PFSK-1 (cell line): ENCODE measurements around the gene SEMA3A. TPM values are rescaled to one million over a fixed set of nuclear protein-coding genes. Genes with fewer than 3 reads are reported as not detected.

Source experiments
- FOXP2 ChIP-seq: optimal IDR thresholded peaks from 2 replicates; pipeline ENCODE3; 2011; ENCODE audit warnings: borderline replicate concordance, control low read depth, inconsistent platforms; ENCODE audit not compliant: insufficient read depth; ENCODE audit errors: extremely low read length, extremely low read depth
- POLR2AphosphoS5 ChIP-seq: IDR thresholded peaks from 2 replicates; pipeline ENCODE4 v1.6.1; 2012; ENCODE audit warnings: low read depth, mild to moderate bottlenecking, control low read depth, low read length, moderate library complexity
- REST ChIP-seq, 2 experiments: IDR thresholded peaks; 2 replicates each; pipeline versions ENCODE4 v1.6.1 to v1.8.0; 2011 to 2012; ENCODE audit warnings: low read depth in 2 of 2, low read length in 2 of 2, control low read depth in 1 of 2, inconsistent platforms in 1 of 2, mild to moderate bottlenecking in 1 of 2, moderate library complexity in 1 of 2; ENCODE audit not compliant: insufficient read depth in 1 of 2
- SIN3A ChIP-seq: IDR thresholded peaks from 2 replicates; pipeline ENCODE4 v1.6.1; 2012; ENCODE audit warnings: mild to moderate bottlenecking, low read length, moderate library complexity, borderline replicate concordance; ENCODE audit not compliant: insufficient read depth
- TAF1 ChIP-seq: IDR thresholded peaks from 2 replicates; pipeline ENCODE4 v1.6.1; 2012; ENCODE audit warnings: low read length, control low read depth, borderline replicate concordance; ENCODE audit not compliant: insufficient read depth
- polyA plus RNA-seq: library from polyadenylated mRNA; unstranded; fragments of >200 nt; gene quantifications from one replicate; pipeline ENCODE4 v1.2.1, GENCODE V29; 2012; ENCODE audit warnings: low read depth, missing spikeins; ENCODE audit not compliant: insufficient read length

SEMA3A gene
- polyA plus RNA-seq = 25.1 TPM

DNA sequence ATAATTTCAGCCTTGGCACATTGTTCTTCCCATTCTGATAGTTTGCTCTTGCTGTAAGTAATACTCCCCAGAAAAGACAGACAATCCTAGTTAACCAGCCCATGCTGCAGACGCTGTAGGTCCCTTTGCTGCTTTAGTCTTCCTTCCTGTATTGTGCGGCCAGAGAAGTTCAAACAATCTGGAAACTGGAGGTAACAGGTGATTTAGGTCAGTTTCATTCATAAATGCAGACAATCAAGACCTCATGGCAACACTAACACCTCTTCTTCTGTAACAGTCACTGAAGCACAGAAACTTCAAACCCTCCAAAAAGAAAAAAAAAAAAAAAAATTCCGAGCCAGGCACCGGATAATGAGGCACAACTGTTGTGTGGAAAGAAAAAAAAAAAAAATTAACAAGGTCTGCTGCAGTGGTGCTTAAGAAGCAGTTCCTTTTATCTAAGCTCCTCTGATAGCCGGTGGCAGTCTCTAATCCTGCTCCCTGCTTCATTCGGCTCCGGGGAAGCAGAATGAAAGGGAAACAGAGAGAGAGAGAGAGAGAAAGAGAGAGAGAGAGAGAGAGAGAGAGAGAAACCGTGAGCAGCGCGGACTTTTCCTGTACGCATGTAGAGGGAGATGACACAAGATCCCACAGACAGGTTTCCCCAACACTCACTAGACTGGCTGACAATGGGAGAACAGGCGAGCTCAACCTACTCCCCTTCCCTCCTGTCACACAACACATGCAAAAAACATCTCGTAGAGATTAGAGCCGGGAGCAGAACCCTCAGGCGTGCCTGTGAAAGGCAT is at the start of gene SEMA3A:
TSS of gene SEMA3A (minus strand) at position 306 of the 788 bp plus-strand sequence. CDS start at position 103, 203 bp downstream.
- TF ChIP-seq SIN3A = peak; percentile 26; the same call in 1 of the 2 replicates
- TF ChIP-seq FOXP2 = no peak

DNA sequence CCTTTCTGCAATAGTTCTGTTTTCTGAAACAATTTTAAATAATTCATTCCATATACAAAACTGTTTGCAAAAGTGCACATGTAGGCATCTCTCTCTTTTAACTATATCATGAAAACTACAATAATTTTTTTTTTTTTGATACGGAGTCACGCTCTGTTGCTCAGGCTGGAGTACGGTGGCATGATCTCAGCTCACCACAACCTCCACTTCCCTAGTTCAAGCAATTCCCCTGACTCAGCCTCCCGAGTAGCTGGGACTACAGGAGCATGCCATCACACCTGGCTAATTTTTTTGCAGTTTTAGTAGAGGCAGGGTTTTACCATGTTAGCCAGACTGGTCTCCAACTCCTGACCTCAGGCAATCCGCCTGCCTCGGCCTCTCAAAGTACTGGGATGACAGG is 44.0 kb upstream of the SEMA3A start:
- TF ChIP-seq FOXP2 (no peak), SIN3A (no peak), POLR2AphosphoS5 (no peak), REST (IDR thresholded peaks at IDR 0.05; ENCODE audit: insufficient read depth in 1 of 2, low read depth in 2 of 2, low read length in 2 of 2) (no peak), TAF1 (no peak)

DNA sequence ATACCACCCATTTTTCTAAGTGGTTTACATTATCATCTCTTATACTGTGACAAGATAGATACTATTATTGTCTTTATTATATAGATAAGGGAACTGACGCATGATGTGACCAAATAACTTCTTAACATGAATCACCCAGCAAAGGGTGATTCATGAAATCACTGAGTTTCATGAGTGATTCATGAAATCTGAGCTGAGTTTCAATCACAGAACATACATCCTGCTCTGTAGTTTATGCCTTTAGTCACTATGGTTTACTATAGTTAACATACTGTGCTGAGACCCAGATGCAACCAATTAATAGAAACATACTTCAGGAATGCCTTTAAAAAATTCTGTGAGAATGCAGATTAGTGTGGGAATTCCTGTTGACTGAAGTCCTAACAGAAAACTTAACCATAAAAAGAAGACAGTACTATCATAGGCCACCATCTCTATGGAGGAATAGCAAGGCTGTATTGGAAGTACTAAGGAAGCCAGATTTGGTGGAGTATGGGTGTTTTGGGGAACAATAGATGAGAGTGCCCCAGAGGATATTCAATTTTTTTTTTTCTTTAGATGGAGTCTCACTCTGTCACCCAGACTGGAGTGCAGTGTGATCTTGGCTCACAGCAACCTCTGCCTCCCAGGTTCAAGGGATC is 43.1 kb upstream of the SEMA3A start:
- TF ChIP-seq SIN3A (no peak), FOXP2 (no peak), TAF1 (no peak), REST (IDR thresholded peaks at IDR 0.05; ENCODE audit: insufficient read depth in 1 of 2, low read depth in 2 of 2, low read length in 2 of 2) (no peak), POLR2AphosphoS5 (no peak)

DNA sequence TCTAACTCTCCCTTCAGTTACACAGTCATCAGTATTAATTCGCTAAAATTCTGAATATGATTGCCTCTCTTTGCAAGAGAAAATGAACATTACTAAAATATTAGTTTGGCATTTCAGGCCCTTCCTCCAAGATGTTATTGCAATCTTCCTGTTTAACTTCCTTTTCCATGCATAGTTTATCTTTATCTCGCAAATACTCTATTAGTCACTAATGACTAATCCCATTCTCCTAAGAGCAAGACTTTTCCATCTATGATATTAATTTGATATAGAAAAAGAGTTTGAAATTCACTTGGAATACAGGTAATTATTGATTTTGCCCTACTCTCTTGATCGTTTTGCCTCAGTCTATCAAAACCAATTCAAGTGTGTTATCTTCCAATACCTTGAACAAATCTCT is 41.8 kb upstream of the SEMA3A start:
- TF ChIP-seq REST (IDR thresholded peaks at IDR 0.05; ENCODE audit: insufficient read depth in 1 of 2, low read depth in 2 of 2, low read length in 2 of 2) = no peak

GRCh38 chr7:84232646-84233045 is 38.1 kb upstream of the SEMA3A start:
- no peak for TF ChIP-seq TAF1

DNA sequence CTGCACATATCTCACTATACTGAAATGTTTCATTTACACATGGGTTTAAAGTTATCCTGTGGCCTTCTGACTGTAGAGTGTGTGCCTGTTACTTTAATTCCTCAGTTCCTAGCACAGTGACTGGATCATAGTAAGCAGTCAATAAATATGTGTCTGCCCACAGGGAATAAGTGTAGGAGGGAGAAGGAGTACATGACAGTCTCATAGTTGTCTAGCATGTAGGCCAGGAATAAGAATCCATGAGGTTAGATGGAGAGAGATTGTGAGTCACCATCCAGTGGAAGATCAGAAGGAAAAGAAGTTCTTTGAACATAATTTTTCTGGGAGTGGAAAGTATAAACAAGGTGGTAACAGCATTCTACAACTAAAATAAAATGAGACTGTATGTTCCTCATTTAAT is 36.6 kb upstream of the SEMA3A start:
- TF ChIP-seq FOXP2 = no peak

- TF ChIP-seq FOXP2 (no peak), SIN3A (no peak), REST (IDR thresholded peaks at IDR 0.05; ENCODE audit: insufficient read depth in 1 of 2, low read depth in 2 of 2, low read length in 2 of 2) (no peak), POLR2AphosphoS5 (no peak), TAF1 (no peak)
These were observed 35.9 kb upstream of the SEMA3A start for GRCh38 chr7:84230491-84230890.
